ENCODE data around the gene LBH.

LBH gene

GRCh38 chr2:30231212-30231995, at the start of gene LBH:
Gene LBH, plus strand, starts transcription at chr2:30231534. Its CDS starts 205 bp downstream, at chr2:30231739.
- DNase-seq (ENCODE audit: low read depth), result peak; percentile 39

- DNase-seq (ENCODE audit: low read depth), result no peak
Measured at GRCh38 chr2:30184035-30184434, 47.3 kb upstream of the LBH start.

GRCh38 chr2:30185178-30185577, 46.2 kb upstream of the LBH start:
- peak; percentile 81 for DNase-seq (ENCODE audit: low read depth)

- DNase-seq (ENCODE audit: low read depth), result no peak
Measured at GRCh38 chr2:30188292-30188691, 43.0 kb upstream of the LBH start.

GRCh38 chr2:30190637-30191036, 40.7 kb upstream of the LBH start:
- no peak for DNase-seq (ENCODE audit: low read depth)

- DNase-seq (ENCODE audit: low read depth), result no peak
Measured at GRCh38 chr2:30191107-30191506, 40.2 kb upstream of the LBH start.

GRCh38 chr2:30191819-30192271, 39.5 kb upstream of the LBH start:
- no peak for DNase-seq (ENCODE audit: low read depth)

- DNase-seq (ENCODE audit: low read depth), result no peak
Measured at GRCh38 chr2:30192314-30192713, 39.0 kb upstream of the LBH start.

GRCh38 chr2:30193104-30193681, 38.1 kb upstream of the LBH start:
- DNase-seq (ENCODE audit: low read depth), result no peak

GRCh38 chr2:30194421-30194820, 36.9 kb upstream of the LBH start:
- DNase-seq (ENCODE audit: low read depth), result no peak

- no peak for DNase-seq (ENCODE audit: low read depth)
Measured at GRCh38 chr2:30195016-30195415, 36.3 kb upstream of the LBH start.

- DNase-seq (ENCODE audit: low read depth), result no peak
Measured at GRCh38 chr2:30197570-30198192, 33.7 kb upstream of the LBH start.

GRCh38 chr2:30201990-30202389, 29.3 kb upstream of the LBH start:
- DNase-seq (ENCODE audit: low read depth), result no peak

GRCh38 chr2:30203156-30203555, 28.2 kb upstream of the LBH start:
- DNase-seq (ENCODE audit: low read depth), result no peak

GRCh38 chr2:30204281-30204680, 27.1 kb upstream of the LBH start:
- DNase-seq (ENCODE audit: low read depth), result no peak

GRCh38 chr2:30205456-30205855, 25.9 kb upstream of the LBH start:
- no peak for DNase-seq (ENCODE audit: low read depth)

- no peak for DNase-seq (ENCODE audit: low read depth)
Measured at GRCh38 chr2:30206461-30207430, 24.6 kb upstream of the LBH start.

- peak; percentile 76 for DNase-seq (ENCODE audit: low read depth)
Measured at GRCh38 chr2:30208453-30208852, 22.9 kb upstream of the LBH start.

GRCh38 chr2:30209227-30209626, 22.1 kb upstream of the LBH start:
- DNase-seq (ENCODE audit: low read depth), result no peak

GRCh38 chr2:30213326-30213725, 18.0 kb upstream of the LBH start:
- no peak for DNase-seq (ENCODE audit: low read depth)

- no peak for DNase-seq (ENCODE audit: low read depth)
Measured at GRCh38 chr2:30213907-30214463, 17.3 kb upstream of the LBH start.

- DNase-seq (ENCODE audit: low read depth), result peak; percentile 42
Measured at GRCh38 chr2:30216157-30216556, 15.2 kb upstream of the LBH start.
